SK-N-SH (cell line): ENCODE data around the gene PLCB1.

Source experiments
- POLR2AphosphoS5 ChIP-seq: IDR thresholded peaks from 2 replicates; pipeline ENCODE4 v1.6.1; 2012; ENCODE audit warnings: low read depth, low read length
- RFX5 ChIP-seq: IDR thresholded peaks from 2 replicates; pipeline ENCODE4 v1.6.1; 2012; ENCODE audit warnings: mild to moderate bottlenecking, improper control_type of control experiment, low read length
- SMC3 ChIP-seq: IDR thresholded peaks from 2 replicates; pipeline ENCODE4 v1.6.1; 2012; ENCODE audit warnings: low read depth, low read length, improper control_type of control experiment
- TF ChIP-seq, protein P1 (sequence below): fragments of 200-600 bp; sonication (generic); IDR thresholded peaks from 2 replicates; pipeline ENCODE4 v1.6.1; 2017; ENCODE audit warnings: antibody characterized with exemption, mild to moderate bottlenecking, moderate library complexity
- TF ChIP-seq, protein P2 (sequence below): IDR thresholded peaks from 2 replicates; pipeline ENCODE4 v1.4.0; 2012; ENCODE audit warnings: low read depth, borderline replicate concordance
- TF ChIP-seq, protein P3 (sequence below): fragments of 150-350 bp; IDR thresholded peaks from 2 replicates; pipeline ENCODE4 v1.6.1; 2017; ENCODE audit warnings: antibody characterized with exemption, low read length, low read depth, borderline replicate concordance

DNA sequence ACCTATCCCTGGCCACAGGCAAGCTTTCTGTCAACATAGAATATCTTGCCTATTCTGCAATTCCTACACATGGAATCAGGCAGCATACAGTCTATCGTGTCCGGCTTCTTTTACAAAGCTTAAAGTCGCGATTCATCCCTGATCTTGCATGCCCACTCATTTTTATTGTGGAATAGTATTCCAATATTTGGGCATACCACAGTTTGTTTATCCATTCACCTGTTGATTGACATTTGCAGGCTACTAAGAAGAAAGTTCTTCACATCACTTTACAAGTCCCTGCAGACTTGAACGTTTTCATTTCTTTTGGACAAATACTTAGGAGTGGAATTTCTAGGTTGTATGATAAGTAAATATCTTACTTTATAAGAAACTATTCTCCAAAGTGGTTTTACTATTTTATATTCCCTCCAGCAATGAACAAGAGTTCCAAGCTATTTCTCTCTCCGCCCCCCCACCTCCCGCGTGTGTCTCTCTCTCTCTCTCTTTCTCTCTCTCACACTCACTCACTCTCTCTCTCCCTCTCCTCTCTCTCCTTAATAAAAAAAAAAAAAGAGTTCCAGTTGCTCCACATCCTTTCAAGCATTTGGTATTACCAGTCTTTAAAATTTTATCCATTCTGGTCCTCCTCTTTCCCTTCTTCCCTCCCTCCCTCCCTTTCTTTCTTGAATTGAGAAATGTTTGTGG lies 1.1 kb upstream of the PLCB1 start:
- TF ChIP-seq, protein P1, sequence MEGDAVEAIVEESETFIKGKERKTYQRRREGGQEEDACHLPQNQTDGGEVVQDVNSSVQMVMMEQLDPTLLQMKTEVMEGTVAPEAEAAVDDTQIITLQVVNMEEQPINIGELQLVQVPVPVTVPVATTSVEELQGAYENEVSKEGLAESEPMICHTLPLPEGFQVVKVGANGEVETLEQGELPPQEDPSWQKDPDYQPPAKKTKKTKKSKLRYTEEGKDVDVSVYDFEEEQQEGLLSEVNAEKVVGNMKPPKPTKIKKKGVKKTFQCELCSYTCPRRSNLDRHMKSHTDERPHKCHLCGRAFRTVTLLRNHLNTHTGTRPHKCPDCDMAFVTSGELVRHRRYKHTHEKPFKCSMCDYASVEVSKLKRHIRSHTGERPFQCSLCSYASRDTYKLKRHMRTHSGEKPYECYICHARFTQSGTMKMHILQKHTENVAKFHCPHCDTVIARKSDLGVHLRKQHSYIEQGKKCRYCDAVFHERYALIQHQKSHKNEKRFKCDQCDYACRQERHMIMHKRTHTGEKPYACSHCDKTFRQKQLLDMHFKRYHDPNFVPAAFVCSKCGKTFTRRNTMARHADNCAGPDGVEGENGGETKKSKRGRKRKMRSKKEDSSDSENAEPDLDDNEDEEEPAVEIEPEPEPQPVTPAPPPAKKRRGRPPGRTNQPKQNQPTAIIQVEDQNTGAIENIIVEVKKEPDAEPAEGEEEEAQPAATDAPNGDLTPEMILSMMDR: no peak
- TF ChIP-seq POLR2AphosphoS5 (no peak), RFX5 (no peak), SMC3 (no peak)
- TF ChIP-seq, protein P2, sequence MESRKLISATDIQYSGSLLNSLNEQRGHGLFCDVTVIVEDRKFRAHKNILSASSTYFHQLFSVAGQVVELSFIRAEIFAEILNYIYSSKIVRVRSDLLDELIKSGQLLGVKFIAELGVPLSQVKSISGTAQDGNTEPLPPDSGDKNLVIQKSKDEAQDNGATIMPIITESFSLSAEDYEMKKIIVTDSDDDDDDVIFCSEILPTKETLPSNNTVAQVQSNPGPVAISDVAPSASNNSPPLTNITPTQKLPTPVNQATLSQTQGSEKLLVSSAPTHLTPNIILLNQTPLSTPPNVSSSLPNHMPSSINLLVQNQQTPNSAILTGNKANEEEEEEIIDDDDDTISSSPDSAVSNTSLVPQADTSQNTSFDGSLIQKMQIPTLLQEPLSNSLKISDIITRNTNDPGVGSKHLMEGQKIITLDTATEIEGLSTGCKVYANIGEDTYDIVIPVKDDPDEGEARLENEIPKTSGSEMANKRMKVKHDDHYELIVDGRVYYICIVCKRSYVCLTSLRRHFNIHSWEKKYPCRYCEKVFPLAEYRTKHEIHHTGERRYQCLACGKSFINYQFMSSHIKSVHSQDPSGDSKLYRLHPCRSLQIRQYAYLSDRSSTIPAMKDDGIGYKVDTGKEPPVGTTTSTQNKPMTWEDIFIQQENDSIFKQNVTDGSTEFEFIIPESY: no peak
- TF ChIP-seq, protein P3, sequence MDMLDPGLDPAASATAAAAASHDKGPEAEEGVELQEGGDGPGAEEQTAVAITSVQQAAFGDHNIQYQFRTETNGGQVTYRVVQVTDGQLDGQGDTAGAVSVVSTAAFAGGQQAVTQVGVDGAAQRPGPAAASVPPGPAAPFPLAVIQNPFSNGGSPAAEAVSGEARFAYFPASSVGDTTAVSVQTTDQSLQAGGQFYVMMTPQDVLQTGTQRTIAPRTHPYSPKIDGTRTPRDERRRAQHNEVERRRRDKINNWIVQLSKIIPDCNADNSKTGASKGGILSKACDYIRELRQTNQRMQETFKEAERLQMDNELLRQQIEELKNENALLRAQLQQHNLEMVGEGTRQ: no peak
